Measurements from ENCODE around the gene PRR13. TPM values are rescaled to one million over a fixed set of nuclear protein-coding genes. Genes with fewer than 3 reads are reported as not detected.
"Not testable (repeated sequence)": the region's sequence is repeated elsewhere in the genome, so short reads cannot be mapped to it uniquely, and the experiment has no call there.

Gene PRR13
- total RNA-seq, 1 experiment from 2014 or later, result 54.5 TPM

DNA sequence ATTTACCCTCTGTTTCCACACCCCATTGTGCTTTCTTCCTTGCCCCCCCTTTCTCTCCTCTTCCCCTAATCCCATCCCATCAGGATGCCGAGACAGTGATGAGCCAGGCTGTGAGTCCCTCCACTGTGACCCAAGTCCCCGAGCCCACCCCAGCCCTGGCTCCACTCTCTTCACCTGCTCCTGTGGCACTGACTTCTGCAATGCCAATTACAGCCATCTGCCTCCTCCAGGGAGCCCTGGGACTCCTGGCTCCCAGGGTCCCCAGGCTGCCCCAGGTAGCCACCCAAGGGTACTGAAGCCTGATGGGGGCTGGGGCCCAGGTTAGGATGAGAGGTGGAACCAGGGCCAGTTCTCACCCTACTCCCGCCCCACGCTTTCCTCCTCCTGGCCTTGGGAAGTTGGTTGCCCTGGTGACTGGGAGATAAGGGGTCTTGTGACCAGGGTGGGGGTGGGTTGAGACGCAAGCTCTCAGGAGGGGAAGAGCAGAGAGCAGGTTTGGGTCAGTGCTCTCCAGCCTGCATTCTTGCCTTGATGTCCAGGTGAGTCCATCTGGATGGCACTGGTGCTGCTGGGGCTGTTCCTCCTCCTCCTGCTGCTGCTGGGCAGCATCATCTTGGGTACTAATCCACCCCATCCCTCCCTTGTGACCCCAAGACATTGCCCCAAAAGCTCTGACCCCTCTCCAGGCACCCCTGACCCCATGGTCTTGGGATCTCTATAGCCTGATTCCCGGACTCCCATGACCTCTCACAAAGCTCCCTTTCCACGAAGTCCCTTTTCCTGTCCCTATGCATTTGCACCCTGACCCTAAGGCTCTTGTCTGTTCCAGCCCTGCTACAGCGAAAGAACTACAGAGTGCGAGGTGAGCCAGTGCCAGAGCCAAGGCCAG is 16.7 kb upstream of the PRR13 start:
- H3K4me3 ChIP-seq, result no peak overlapping the region
- no peak for DNase-seq
- H3K4me1 ChIP-seq, result no peaks in the 10 kb centered on the region
- no peaks in the 10 kb centered on the region for H3K9me3 ChIP-seq (replicated peaks)
- H3K27ac ChIP-seq, result no peak overlapping the region
- no peaks in the 10 kb centered on the region for H3K27me3 ChIP-seq
- H3K36me3 ChIP-seq, result no peaks in the 10 kb centered on the region

DNA sequence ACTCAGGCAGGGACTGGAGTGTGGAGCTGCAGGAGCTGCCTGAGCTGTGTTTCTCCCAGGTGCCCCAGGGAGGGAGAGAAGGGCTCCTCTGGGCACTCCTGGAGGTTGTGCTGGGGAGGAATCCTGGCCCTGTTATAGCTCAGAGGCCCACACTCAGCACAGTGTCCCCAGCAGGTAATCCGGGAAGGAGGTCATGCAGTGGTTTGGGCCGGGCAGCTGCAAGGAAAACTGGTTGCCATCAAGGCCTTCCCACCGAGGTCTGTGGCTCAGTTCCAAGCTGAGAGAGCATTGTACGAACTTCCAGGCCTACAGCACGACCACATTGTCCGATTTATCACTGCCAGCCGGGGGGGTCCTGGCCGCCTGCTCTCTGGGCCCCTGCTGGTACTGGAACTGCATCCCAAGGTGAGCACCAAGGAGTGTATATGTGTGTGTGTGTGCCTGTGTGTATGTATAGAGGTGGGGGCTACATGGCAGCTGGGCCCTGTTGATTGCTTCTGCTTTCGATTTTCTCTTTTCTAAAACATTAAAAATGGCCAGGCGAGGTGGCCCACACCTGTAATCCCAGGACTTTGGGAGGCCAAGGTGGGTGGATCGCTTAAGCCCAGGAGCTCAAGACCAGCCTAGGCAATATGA is 15.9 kb upstream of the PRR13 start:
- Histone ChIP-seq H3K27ac (no peak overlapping the region), H3K4me3 (no peak overlapping the region), H3K4me1 (no peaks in the 10 kb centered on the region), H3K9me3 (replicated peaks) (no peaks in the 10 kb centered on the region), H3K36me3 (no peaks in the 10 kb centered on the region), H3K27me3 (no peaks in the 10 kb centered on the region)
- peak; percentile 15 to 33 for DNase-seq

GRCh38 chr12:53427905-53428594 is 13.5 kb upstream of the PRR13 start:
- H3K4me1 ChIP-seq, result no peaks in the 10 kb centered on the region
- DNase-seq, result no peak

DNA sequence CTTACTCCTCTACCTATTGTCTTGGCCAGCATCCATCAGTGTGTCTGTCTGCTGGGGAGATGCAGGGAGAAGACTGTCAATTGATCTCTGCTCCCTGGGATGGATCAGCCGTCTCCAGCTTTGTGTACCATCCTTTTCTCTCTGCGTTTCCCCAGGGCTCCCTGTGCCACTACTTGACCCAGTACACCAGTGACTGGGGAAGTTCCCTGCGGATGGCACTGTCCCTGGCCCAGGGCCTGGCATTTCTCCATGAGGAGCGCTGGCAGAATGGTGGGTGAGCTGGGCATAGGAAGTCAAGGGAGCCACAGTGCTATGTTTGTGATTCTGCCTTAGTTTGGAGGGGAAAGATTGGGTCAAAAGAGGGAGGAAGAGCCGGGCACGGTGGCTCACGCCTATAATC is 12.8 kb upstream of the PRR13 start:
- H3K27me3 ChIP-seq, result no peaks in the 10 kb centered on the region
- H3K4me3 ChIP-seq, result no peak overlapping the region
- no peaks in the 10 kb centered on the region for H3K4me1 ChIP-seq
- H3K27ac ChIP-seq, result no peak overlapping the region
- H3K9me3 ChIP-seq (replicated peaks), result no peaks in the 10 kb centered on the region
- DNase-seq, result no peak
- H3K36me3 ChIP-seq, result no peaks in the 10 kb centered on the region

More at GRCh38 chr12:53427905-53428594, 13.5 kb upstream of the PRR13 start:
- Histone ChIP-seq H3K27ac (no peak overlapping the region), H3K9me3 (replicated peaks) (no peaks in the 10 kb centered on the region), H3K36me3 (no peaks in the 10 kb centered on the region), H3K27me3 (no peaks in the 10 kb centered on the region), H3K4me3 (no peak overlapping the region)

GRCh38 chr12:53430116-53430515 is 11.4 kb upstream of the PRR13 start:
- DNase-seq, result no peak
- Histone ChIP-seq H3K27me3 (no peaks in the 10 kb centered on the region), H3K4me3 (no peak overlapping the region), H3K36me3 (no peaks in the 10 kb centered on the region), H3K27ac (no peak overlapping the region), H3K9me3 (replicated peaks) (no peaks in the 10 kb centered on the region), H3K4me1 (no peaks in the 10 kb centered on the region)

DNA sequence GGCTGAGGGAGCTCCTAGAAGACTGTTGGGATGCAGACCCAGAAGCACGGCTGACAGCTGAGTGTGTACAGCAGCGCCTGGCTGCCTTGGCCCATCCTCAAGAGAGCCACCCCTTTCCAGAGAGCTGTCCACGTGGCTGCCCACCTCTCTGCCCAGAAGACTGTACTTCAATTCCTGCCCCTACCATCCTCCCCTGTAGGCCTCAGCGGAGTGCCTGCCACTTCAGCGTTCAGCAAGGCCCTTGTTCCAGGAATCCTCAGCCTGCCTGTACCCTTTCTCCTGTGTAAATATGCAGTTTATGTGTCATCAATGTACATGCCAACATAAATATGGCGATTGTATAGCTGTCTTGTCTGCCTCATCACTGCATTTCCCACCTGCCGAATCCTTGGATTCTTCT is 10.3 kb upstream of the PRR13 start:
- H3K9me3 ChIP-seq (replicated peaks), result no peaks in the 10 kb centered on the region
- no peaks in the 10 kb centered on the region for H3K27me3 ChIP-seq
- H3K27ac ChIP-seq, result no peak overlapping the region
- DNase-seq, result no peak
- no peaks in the 10 kb centered on the region for H3K4me1 ChIP-seq
- H3K4me3 ChIP-seq, result no peak overlapping the region
- H3K36me3 ChIP-seq, result no peaks in the 10 kb centered on the region

GRCh38 chr12:53435326-53435725 is 6.2 kb upstream of the PRR13 start:
- not testable (repeated sequence) for H3K4me3 ChIP-seq; H3K4me1 ChIP-seq; H3K36me3 ChIP-seq; DNase-seq; H3K27me3 ChIP-seq; H3K9me3 ChIP-seq (replicated peaks); H3K27ac ChIP-seq

- H3K9me3 ChIP-seq (replicated peaks); H3K27ac ChIP-seq; DNase-seq; H3K27me3 ChIP-seq; H3K4me1 ChIP-seq; H3K36me3 ChIP-seq; H3K4me3 ChIP-seq: not testable (repeated sequence)
Measured at GRCh38 chr12:53439582-53439981, 2.0 kb upstream of the PRR13 start.

DNA sequence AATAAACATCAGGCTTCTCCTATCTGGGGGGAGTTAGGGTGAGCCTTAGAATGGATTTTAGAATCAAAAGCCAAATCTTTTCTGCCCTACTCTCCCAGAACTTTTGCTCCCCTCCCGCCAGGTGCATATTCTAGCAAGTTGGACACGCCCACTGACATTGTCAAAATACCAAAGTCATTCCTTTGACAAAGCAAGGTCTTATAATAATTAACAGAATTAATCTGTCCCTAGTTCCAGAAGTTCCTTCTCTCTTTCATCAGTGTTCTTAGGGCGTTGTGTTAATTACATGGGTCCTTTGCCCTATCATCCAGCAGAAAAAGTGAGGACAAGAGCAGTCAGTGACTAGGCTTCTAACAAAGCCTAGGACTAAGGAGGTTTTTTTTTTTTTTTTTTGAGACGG is 2.4 kb downstream of the PRR13 start:
- H3K4me1 ChIP-seq, result no peaks in the 10 kb centered on the region
- no peak overlapping the region for H3K27ac ChIP-seq
- no peak overlapping the region for H3K4me3 ChIP-seq
- no peaks in the 10 kb centered on the region for H3K27me3 ChIP-seq
- H3K36me3 ChIP-seq, result peaks cover 2% of the 10 kb centered on the region; the same call in 1 of the 2 replicates
- H3K9me3 ChIP-seq (replicated peaks), result no peaks in the 10 kb centered on the region
- DNase-seq, result no peak

GRCh38 chr12:53444593-53445325 is 3.2 kb downstream of the PRR13 start:
- not testable (repeated sequence) for H3K9me3 ChIP-seq (replicated peaks); H3K27ac ChIP-seq; H3K4me1 ChIP-seq; H3K36me3 ChIP-seq; H3K27me3 ChIP-seq; H3K4me3 ChIP-seq; DNase-seq

GRCh38 chr12:53450936-53451335 is 9.4 kb downstream of the PRR13 start:
- peaks cover 8% of the 10 kb centered on the region for H3K4me1 ChIP-seq
- peaks cover 35% of the 10 kb centered on the region for H3K36me3 ChIP-seq
- no peak overlapping the region for H3K27ac ChIP-seq
- DNase-seq, result no peak
- no peak overlapping the region for H3K4me3 ChIP-seq
- no peaks in the 10 kb centered on the region for H3K27me3 ChIP-seq
- H3K9me3 ChIP-seq (replicated peaks), result no peaks in the 10 kb centered on the region

DNA sequence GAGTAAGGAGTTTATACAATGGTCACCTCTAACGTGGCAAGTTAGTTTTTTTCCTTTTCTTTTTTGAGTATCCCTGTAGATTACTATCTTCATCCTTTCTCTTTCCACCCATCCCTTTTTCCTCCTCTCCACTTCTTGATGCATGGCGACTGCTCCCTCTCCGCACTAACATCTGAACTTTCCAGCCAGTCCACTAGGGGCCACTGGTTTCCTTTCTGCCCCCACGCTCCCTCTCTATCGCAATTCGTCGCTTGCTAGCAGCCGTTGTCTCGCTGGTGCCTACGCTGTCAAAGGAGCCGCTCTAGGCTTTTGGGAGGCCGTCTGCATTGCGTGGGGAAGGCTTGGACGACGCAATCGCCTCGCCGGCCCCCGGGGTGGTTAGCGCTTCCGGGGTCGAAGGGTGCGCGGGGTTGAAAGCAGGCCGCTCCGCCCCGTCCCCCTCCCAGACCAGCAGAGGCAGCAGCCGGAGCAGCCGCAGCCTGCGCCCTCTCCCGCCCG is 10.2 kb downstream of the PRR13 start, which contains the start of gene PCBP2:
PCBP2 (plus strand) TSS at position 442 of the 498 bp plus-strand sequence. CDS start 2,699 bp downstream, outside the sequence.
- peaks cover 8% of the 10 kb centered on the region for H3K4me1 ChIP-seq
- peak within 1 kb of the TSS; percentile 96 for H3K4me3 ChIP-seq
- peaks cover 43% of the 10 kb centered on the region for H3K36me3 ChIP-seq
- DNase-seq, result peak; percentile 99
- no peaks in the 10 kb centered on the region for H3K27me3 ChIP-seq
- peak within 1 kb of the TSS; percentile 94 for H3K27ac ChIP-seq
- H3K9me3 ChIP-seq (replicated peaks), result no peaks in the 10 kb centered on the region

- DNase-seq, result peak; percentile 77 to 84
- H3K27me3 ChIP-seq, result no peaks in the 10 kb centered on the region
- H3K4me3 ChIP-seq, result peak overlapping the region; percentile 96
- peaks cover 8% of the 10 kb centered on the region for H3K4me1 ChIP-seq
- H3K9me3 ChIP-seq (replicated peaks), result no peaks in the 10 kb centered on the region
- peak overlapping the region; percentile 94 for H3K27ac ChIP-seq
- H3K36me3 ChIP-seq, result peaks cover 50% of the 10 kb centered on the region
Measured at GRCh38 chr12:53452159-53453077, 10.9 kb downstream of the PRR13 start.

All from SJCRH30 (cell line).